Islet of Langerhans (tissue), 1 donor: ENCODE data around the gene ST7L.
"Not testable (repeated sequence)": the region's sequence is repeated elsewhere in the genome, so short reads cannot be mapped to it uniquely, and the experiment has no call there.

Experiments
- FAIRE-seq: peaks from one replicate; lab custom pipeline; 2011; peaks lifted over from hg19 to GRCh38; lab: Jason Lieb, UNC

Gene ST7L, protein sequence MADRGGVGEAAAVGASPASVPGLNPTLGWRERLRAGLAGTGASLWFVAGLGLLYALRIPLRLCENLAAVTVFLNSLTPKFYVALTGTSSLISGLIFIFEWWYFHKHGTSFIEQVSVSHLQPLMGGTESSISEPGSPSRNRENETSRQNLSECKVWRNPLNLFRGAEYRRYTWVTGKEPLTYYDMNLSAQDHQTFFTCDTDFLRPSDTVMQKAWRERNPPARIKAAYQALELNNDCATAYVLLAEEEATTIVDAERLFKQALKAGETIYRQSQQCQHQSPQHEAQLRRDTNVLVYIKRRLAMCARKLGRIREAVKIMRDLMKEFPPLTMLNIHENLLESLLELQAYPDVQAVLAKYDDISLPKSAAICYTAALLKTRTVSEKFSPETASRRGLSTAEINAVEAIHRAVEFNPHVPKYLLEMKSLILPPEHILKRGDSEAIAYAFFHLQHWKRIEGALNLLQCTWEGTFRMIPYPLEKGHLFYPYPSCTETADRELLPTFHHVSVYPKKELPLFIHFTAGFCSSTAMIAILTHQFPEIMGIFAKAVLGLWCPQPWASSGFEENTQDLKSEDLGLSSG

DNA sequence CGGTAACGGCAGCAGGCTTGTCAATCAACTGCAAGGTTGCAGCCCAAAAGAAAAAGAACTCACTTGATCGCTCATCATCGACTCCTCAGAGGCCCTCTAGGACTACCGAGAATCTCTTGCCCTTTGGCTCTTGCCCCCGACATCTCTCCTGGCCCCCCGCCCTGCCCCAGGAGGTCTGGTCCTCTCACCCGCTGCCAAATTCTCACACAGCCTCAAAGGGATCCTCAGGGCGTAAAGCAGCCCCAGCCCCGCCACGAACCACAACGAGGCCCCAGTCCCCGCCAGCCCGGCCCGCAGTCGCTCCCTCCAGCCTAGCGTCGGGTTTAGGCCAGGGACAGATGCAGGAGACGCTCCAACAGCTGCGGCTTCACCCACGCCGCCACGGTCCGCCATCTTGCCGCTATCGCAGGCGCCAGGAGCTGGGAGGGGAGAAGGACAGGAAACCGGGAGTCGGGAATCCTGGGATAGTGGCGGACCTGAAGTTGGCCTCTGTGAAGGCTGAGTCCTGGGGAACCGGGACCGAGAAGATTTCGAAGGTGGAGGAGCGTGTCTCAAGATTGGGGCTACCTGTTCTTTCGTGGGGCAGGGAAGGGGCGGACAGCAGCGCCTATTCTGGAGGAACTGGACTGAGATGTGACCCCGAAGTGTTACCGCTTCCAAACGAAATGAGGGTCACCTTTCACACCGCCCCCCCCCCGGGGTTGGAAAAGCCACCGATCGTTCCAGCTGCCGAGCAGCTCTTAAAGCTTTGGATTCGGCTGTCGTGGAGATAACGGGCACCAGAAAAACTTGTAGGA lies at the start of gene ST7L:
Gene ST7L (minus strand): TSS at position 421 of the 797 bp plus-strand sequence. CDS start 28 bp downstream, at position 393.
- no peak for FAIRE-seq

GRCh38 chr1:112666946-112667345 lies 48.0 kb upstream of the ST7L start:
- no peak for FAIRE-seq

GRCh38 chr1:112665857-112666256 lies 46.9 kb upstream of the ST7L start:
- FAIRE-seq: no peak

- FAIRE-seq: no peak
These were observed 32.3 kb upstream of the ST7L start for GRCh38 chr1:112651205-112651604.

GRCh38 chr1:112646225-112646624 lies 27.3 kb upstream of the ST7L start:
- no peak for FAIRE-seq

GRCh38 chr1:112643080-112643479 lies 24.1 kb upstream of the ST7L start:
- no peak for FAIRE-seq

DNA sequence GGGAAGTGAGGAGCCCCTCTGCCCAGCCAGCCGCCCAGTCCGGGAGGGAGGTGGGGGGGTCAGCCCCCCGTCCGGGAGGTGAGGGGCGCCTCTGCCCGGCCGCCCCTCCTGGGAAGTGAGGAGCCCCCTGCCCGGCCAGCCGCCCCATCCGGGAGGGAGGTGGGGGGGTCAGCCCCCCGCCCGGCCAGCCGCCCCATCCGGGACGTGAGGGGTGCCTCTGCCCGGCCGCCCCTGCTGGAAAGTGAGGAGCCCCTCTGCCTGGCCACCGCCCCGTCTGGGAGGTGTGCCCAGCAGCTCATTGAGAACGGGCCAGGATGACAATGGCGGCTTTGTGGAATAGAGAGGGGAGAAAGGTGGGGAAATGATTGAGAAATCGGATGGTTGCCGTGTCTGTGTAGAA lies 21.5 kb upstream of the ST7L start:
- FAIRE-seq: not testable (repeated sequence)

GRCh38 chr1:112638110-112638428 lies 19.1 kb upstream of the ST7L start:
- no peak for FAIRE-seq

- no peak for FAIRE-seq
These were observed 18.5 kb upstream of the ST7L start for GRCh38 chr1:112637254-112638109.

DNA sequence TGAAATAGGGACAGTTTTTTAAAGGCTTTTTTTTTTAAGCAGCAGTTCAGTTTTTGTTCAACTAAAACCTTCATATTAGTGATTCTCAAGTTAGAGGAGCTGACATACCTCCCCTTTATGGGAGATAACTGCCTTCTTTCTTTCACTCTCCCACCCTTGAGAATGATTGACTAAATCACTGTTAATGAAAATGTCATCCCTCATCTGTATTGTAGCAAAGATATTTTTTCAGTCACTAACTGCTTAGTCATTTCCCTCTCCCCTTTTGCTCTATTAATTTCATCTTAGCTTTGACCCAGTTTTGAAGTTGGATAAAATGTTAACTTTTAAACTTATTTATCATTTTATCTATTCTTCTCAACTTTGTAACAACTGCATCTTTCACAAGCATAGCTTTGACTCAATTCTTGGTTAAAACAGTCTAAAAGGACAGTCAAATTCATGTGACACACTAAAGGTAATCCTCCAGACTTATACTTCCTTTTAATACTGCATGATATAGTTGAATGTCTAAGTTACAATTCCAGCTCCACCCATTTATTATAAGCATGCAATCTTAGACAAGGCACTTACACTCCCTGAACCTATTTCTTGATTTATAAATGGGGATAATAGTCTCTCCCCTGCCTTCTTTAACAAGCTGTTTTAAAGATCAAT lies 17.8 kb upstream of the ST7L start:
- no peak for FAIRE-seq

DNA sequence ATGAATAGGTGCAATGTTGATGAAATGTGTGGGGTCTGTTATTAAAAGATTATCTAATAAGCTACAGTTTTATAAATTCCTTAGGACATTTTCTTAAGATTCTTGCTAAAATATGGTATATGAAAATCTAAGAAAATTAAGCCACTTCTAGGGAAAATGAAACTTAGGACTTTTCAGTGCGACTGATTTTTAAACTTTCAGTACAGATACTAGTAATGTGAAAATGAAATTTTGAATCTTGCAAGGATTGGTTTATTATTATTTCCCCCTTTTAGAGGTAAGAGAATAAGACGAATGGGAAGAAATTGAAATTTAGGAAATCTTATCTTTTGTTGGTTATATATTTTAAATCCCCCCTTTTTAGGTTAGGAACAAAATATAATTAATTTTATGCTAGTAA lies 17.1 kb upstream of the ST7L start:
- FAIRE-seq: no peak

GRCh38 chr1:112634367-112634766 lies 15.4 kb upstream of the ST7L start:
- FAIRE-seq: no peak

DNA sequence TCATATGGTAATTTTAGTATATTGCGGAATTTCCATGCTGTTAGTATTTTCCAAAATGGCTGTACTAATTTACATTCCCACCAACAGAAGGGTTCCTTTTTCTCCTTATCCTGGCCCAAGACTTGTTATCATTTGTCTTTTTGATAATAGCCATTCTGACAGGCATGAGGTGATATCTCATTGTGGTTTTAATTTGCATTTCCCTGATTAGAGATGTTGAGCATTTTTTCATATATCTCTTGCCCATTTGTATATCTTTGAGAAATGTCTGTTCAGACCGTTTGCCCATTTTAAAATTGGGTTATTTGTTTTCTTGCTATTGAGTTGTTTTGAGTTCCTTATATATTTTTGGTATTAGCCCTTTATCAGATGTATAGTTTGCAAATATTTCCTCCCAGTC lies 14.7 kb upstream of the ST7L start:
- FAIRE-seq: no peak

DNA sequence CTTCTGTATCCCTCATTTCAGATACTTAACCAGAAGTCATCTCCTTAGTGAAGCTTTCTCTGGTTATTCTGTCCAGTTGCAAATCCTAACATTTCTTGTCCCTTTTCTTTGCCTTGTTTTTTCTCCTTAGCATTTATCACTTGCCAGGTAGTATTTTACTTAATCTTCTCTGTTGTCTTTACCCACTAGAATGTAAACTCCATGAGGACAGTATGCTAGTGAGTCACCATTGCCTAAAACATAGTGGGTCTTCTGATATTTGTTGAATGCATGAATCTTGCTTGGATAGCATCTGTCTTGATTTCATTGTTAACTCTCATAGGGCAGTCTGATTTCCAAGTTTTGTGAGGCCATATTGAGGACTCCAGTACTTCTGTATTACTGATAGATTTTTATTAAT lies 10.3 kb upstream of the ST7L start:
- FAIRE-seq: no peak

DNA sequence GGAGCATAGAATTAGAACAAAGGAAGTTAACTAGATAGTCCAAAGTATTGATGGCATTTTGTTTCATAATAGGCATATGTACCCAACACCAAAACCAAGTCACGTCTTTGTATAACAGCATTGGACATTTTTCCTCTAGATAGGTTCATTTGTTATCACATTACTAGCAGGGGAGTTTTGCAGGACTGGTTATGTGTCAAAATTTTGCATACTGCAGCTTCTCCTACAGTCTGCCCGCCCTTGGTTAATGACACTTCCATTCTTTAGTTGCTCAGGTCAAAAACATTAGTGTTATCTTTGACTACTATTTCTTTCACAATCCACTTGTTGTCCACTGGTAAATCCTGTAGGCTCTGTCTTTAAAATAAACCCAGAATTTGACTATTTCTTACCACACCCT lies 9.6 kb upstream of the ST7L start:
- no peak for FAIRE-seq

DNA sequence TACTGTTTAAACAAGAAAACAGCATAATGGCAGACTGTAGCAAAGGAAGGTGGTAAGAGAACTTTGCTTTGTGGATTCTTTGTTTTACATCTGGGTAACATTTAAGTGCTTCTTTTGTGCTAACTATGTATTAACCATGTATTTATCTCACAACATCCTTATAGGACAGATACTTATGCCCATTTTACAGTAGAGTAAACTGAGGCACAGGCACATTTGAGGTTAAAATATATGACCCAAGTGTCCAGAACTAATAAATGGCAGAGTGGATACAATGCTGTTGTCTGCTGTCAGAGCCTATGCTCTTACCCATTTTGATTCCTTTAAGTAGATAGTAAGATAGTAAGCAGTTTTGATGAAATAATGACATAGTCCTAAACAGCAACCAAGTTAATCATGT lies 7.9 kb upstream of the ST7L start:
- FAIRE-seq: no peak

DNA sequence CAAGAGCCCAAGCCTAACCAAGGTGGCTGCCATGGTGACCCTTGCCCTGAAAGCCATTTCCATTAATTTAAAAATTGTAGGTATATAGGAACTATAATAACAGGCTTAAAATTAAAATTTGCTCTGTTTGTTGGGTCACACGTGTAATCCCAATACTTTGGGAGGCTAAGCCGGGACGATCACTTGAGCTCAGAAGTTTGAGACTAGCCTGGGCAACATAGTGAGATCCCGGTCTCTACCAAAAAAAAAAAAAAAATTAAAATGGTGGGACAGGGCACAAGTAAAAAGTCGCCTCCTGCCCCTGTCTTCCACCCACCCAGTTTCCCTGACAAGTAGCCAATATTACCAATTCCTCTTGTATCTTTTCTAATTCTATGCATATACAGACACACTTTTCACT lies 7.3 kb upstream of the ST7L start:
- FAIRE-seq: no peak

DNA sequence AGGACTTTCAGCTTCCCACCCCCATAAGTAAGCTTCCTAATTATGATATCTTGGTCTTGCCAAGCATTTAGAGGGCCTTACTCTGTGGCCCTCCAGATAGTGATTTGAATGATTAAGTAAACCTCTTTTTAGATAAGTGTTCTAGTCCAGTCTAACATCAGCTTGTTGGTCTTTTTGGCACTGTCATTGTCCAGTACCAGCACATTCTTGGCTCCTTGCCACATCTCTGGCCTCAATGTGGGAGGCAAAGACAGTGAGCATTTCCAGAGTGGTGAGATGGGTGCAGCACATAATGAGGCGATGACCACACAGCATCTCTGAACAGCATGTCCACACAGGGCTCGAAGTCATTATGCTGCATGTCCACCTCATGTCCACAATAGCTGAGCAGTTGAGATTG lies 6.8 kb upstream of the ST7L start:
- no peak for FAIRE-seq

- not testable (repeated sequence) for FAIRE-seq
These were observed 5.6 kb upstream of the ST7L start for GRCh38 chr1:112624493-112624892.

DNA sequence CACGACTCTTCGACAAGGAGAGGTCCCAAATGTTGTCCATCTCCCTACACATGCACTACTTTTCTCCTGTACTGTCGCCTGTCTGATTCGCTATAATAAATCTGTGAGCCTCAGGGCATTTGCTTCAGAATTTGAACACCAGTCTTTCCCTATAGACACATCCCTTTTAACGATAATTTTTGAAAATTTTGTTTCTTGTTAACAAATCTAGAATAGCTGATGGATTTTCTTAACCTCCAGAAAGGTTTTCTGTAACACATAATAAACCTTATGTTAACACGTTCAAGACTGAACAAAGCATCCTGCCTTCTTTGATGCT lies 1.4 kb upstream of the ST7L start:
- no peak for FAIRE-seq

DNA sequence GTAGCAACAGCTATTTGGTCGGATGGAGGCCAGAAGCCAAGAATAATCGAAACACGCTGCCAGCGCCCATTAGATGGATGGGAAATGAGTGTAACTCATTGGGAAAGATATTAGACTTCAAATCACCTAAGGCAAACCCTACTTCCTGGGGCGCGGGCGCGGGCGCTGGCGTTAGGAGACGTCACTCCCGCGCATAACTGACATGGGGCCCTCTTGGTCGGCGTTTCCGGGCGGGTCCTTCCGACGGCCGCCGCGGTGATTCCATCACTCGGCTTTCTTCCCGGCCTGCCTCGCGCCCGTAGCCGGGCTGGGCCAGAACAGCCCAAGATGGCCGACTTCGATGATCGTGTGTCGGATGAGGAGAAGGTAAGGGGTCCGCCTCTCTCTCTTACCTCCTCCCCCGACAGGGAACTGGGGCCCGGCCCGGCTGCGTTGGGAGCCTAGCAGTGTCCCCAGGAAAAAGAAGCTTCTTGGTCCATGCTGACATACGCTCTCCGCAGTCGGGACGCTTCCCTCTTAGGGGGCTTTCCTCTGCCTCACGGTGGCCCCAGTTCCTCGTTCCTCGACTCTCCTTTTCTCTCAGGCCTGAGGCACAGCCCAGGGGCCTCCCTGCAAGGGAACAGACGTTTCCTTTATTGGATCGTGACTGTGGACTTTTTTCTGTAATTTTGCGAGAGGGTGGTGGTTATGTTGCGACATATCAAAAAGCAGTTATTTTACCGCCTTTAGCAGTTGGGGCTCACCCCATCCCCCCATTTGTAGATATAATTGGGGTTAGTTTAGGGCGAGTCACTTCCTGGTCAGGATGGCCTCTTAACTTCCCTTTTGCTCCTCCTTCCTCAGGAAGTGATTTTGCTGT lies 806 bp upstream of the ST7L start, which contains the start of gene CAPZA1:
Gene CAPZA1 (plus strand): TSS at position 315 of the 859 bp plus-strand sequence. CDS start 13 bp downstream, at position 328.
- FAIRE-seq: no peak
